ENCODE data around the gene ALCAM. TPM values are rescaled to one million over a fixed set of nuclear protein-coding genes. Genes with fewer than 3 reads are reported as not detected.
A peak's percentile ranks its signal among the peaks of the same experiment; 100 is the strongest.

Gene ALCAM
- total RNA-seq, 1 donor from 2014 or later, result 3.5 TPM

GRCh38 chr3:105511031-105511430, 144.3 kb downstream of the ALCAM start:
- no peak for DNase-seq (ENCODE audit: missing footprints)
- ATAC-seq, result no peak
- intact Hi-C loops (cut with DNase I), result loop anchor here (10.0 kb wide), 1 partner anchor 886 kb away; no protein-coding TSS in a partner anchor

- intact Hi-C loops (cut with DNase I), result loop anchor here (10.0 kb wide), 1 partner anchor 887 kb away; no protein-coding TSS in a partner anchor
- no peak for ATAC-seq
- DNase-seq (ENCODE audit: missing footprints), result no peak
Measured at GRCh38 chr3:105512061-105512460, 145.4 kb downstream of the ALCAM start.

GRCh38 chr3:105513042-105513441, 146.3 kb downstream of the ALCAM start:
- ATAC-seq (no peak), DNase-seq (ENCODE audit: missing footprints) (no peak)
- intact Hi-C loops (cut with DNase I), result loop anchor here (10.0 kb wide), 1 partner anchor 888 kb away; no protein-coding TSS in a partner anchor

GRCh38 chr3:105513886-105514285, 147.2 kb downstream of the ALCAM start:
- no peak for DNase-seq (ENCODE audit: missing footprints)
- intact Hi-C loops (cut with DNase I), result loop anchor here (10.0 kb wide), 1 partner anchor 889 kb away; no protein-coding TSS in a partner anchor
- ATAC-seq, result no peak

GRCh38 chr3:105515372-105515771, 148.7 kb downstream of the ALCAM start:
- DNase-seq (ENCODE audit: missing footprints), result no peak
- intact Hi-C loops (cut with DNase I), result loop anchor here (10.0 kb wide), 1 partner anchor 891 kb away; no protein-coding TSS in a partner anchor
- ATAC-seq, result no peak

GRCh38 chr3:105516972-105517371, 150.3 kb downstream of the ALCAM start:
- no peak for DNase-seq (ENCODE audit: missing footprints)
- intact Hi-C loops (cut with DNase I), result loop anchor here (10.0 kb wide), 1 partner anchor 892 kb away; no protein-coding TSS in a partner anchor
- ATAC-seq, result no peak

GRCh38 chr3:105518203-105518602, 151.5 kb downstream of the ALCAM start:
- DNase-seq (ENCODE audit: missing footprints), result no peak
- no peak for ATAC-seq
- intact Hi-C loops (cut with DNase I), result loop anchor here (10.0 kb wide), 1 partner anchor 893 kb away; no protein-coding TSS in a partner anchor

- intact Hi-C loops (cut with DNase I), result loop anchor here (10.0 kb wide), 1 partner anchor 894 kb away; no protein-coding TSS in a partner anchor
- ATAC-seq (no peak), DNase-seq (ENCODE audit: missing footprints) (no peak)
Measured at GRCh38 chr3:105518806-105519418, 152.2 kb downstream of the ALCAM start.

GRCh38 chr3:105521770-105522169, 155.1 kb downstream of the ALCAM start:
- no peak for ATAC-seq
- no peak for DNase-seq (ENCODE audit: missing footprints)
- intact Hi-C loops (cut with DNase I), result no loop called here

- ATAC-seq, result no peak
- DNase-seq (ENCODE audit: missing footprints), result no peak
- intact Hi-C loops (cut with DNase I), result no loop called here
Measured at GRCh38 chr3:105523501-105523900, 156.8 kb downstream of the ALCAM start.

- intact Hi-C loops (cut with DNase I), result no loop called here
- ATAC-seq (no peak), DNase-seq (ENCODE audit: missing footprints) (no peak)
Measured at GRCh38 chr3:105525531-105525930, 158.8 kb downstream of the ALCAM start.

- ATAC-seq (peak; percentile 62), DNase-seq (ENCODE audit: missing footprints) (no peak)
- intact Hi-C loops (cut with DNase I), result no loop called here
Measured at GRCh38 chr3:105526360-105527111, 159.8 kb downstream of the ALCAM start.

- intact Hi-C loops (cut with DNase I), result no loop called here
- DNase-seq (ENCODE audit: missing footprints) (no peak), ATAC-seq (no peak)
Measured at GRCh38 chr3:105527535-105527934, 160.8 kb downstream of the ALCAM start.

- intact Hi-C loops (cut with DNase I), result no loop called here
- no peak for ATAC-seq
- no peak for DNase-seq (ENCODE audit: missing footprints)
Measured at GRCh38 chr3:105527949-105528348, 161.2 kb downstream of the ALCAM start.

- DNase-seq (ENCODE audit: missing footprints) (no peak), ATAC-seq (no peak)
- intact Hi-C loops (cut with DNase I), result no loop called here
Measured at GRCh38 chr3:105528955-105529354, 162.2 kb downstream of the ALCAM start.

GRCh38 chr3:105529456-105529855, 162.7 kb downstream of the ALCAM start:
- ATAC-seq (no peak), DNase-seq (ENCODE audit: missing footprints) (no peak)
- intact Hi-C loops (cut with DNase I), result no loop called here

- no peak for DNase-seq (ENCODE audit: missing footprints)
- intact Hi-C loops (cut with DNase I), result no loop called here
- ATAC-seq, result no peak
Measured at GRCh38 chr3:105532251-105532650, 165.5 kb downstream of the ALCAM start.

- ATAC-seq (no peak), DNase-seq (ENCODE audit: missing footprints) (no peak)
- intact Hi-C loops (cut with DNase I), result no loop called here
Measured at GRCh38 chr3:105533960-105534359, 167.3 kb downstream of the ALCAM start.

GRCh38 chr3:105534491-105534890, 167.8 kb downstream of the ALCAM start:
- intact Hi-C loops (cut with DNase I), result no loop called here
- DNase-seq (ENCODE audit: missing footprints), result no peak
- no peak for ATAC-seq

Data from Right ventricle myocardium inferior (tissue), 1 donor.